BLaER1 (cell line): ENCODE data around the gene EYA3.

Source experiments
- H3K27ac ChIP-seq: shearing (Covaris generic); formaldehyde crosslinking; 2 replicates; pipeline ENCODE4 v1.8.1; 2022
- H3K27me3 ChIP-seq: shearing (Covaris generic); formaldehyde crosslinking; 2 replicates; pipeline ENCODE4 v1.8.1; 2022
- H3K36me3 ChIP-seq: shearing (Covaris generic); formaldehyde crosslinking; 2 replicates; pipeline ENCODE4 v1.8.1; 2022
- H3K4me1 ChIP-seq: shearing (Covaris generic); formaldehyde crosslinking; 2 replicates; pipeline ENCODE4 v1.8.1; 2022
- H3K4me2 ChIP-seq: shearing (Covaris generic); formaldehyde crosslinking; 2 replicates; pipeline ENCODE4 v1.8.1; 2022
- H3K4me3 ChIP-seq: shearing (Covaris generic); formaldehyde crosslinking; 2 replicates; pipeline ENCODE4 v1.8.1; 2022
- H3K9ac ChIP-seq: shearing (Covaris generic); formaldehyde crosslinking; 2 replicates; pipeline ENCODE4 v1.8.1; 2022
- H3K9me3 ChIP-seq: shearing (Covaris generic); formaldehyde crosslinking; 2 replicates; pipeline ENCODE4 v1.8.1; 2022
- H4K20me1 ChIP-seq: shearing (Covaris generic); formaldehyde crosslinking; 2 replicates; pipeline ENCODE4 v1.8.1; 2022
- Cebpa-rat ChIP-seq: shearing (Covaris generic); IDR thresholded peaks from 2 replicates; pipeline ENCODE4 v1.8.1; 2022

Gene EYA3

DNA sequence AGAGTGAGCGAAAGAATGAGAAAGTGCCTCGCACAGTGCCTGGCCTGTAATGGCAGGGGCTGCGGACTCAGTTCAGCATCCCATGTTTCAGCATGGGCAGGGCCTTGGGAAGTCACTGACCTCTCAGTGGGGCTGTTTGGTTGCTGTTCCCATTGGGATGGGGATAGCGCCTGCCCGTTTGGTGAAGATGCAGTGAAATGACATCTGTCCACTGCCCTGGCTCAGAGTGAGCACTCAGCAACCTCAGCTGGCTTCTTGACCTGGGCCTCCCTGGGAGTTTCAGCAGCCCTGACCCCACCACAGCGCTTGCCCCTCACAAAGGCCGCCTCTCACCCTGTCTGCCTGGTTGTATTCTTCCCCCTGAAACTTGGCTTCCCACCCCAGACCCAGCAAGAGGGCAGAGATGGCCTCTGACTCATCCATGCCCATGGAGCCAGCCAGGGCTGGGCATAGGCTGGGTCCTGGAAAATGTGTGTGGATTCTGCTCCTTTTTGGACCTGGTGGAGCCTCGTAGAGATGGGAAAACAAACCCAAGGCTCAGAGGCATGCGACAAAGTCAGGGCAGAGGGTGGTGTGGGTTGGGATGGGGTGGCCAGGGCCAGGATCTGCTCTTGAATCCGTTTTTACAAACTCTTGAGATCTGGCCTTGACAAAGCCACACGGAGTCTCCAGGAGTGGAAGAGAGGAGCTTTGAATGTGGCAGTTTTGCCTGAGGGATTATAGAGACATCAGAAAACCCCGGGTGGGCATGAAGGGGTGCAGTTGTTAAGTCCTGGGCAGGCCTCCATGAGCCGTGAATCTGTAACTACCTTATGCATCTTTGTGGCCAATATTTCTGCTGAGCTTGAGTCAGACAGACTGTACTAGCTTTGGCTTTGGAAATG lies 127.4 kb downstream of the EYA3 start:
- Histone ChIP-seq H3K9me3 (no peaks in the 10 kb centered on the region), H4K20me1 (peaks cover 22% of the 10 kb centered on the region; the same call in 1 of the 2 replicates), H3K36me3 (peaks cover 30% of the 10 kb centered on the region), H3K27ac (peak overlapping the region; percentile 26), H3K4me2 (peak overlapping the region; percentile 100), H3K27me3 (no peaks in the 10 kb centered on the region), H3K9ac (peak overlapping the region; percentile 85), H3K4me1 (peaks cover 33% of the 10 kb centered on the region), H3K4me3 (peak overlapping the region; percentile 78)
- TF ChIP-seq Cebpa-rat: no peak

DNA sequence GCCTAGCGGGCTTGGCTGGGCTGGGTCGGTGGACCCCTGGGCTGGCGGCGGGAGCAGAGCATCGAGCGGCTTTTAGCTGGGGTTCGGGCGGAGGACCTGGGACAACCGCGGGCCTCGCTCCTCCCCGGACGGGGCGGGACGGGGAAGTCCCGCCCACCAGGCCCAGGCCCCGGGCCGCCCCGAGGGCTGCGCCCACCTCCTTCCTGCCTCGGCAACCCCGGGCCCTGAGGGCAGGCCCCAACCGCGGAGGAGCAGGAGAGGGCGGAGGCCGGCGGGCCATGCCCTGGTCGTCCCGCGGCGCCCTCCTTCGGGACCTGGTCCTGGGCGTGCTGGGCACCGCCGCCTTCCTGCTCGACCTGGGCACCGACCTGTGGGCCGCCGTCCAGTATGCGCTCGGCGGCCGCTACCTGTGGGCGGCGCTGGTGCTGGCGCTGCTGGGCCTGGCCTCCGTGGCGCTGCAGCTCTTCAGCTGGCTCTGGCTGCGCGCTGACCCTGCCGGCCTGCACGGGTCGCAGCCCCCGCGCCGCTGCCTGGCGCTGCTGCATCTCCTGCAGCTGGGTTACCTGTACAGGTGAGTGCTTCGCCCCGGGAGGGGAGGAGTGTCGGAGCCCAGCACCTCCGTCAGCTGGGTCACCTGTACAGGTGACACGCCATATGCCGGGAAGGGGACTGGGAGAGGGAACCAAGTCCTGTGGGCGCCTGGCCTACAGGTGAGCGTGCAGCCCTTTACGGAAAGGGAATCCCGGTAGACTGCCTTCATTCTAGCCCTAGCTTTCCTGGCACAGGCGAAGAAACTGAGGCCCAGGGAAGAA lies 128.4 kb downstream of the EYA3 start, which contains the start of gene XKR8:
Gene XKR8 (plus strand): TSS at position 182 of the 812 bp plus-strand sequence. CDS start 97 bp downstream, at position 279.
- peaks cover 22% of the 10 kb centered on the region; the same call in 1 of the 2 replicates for H4K20me1 ChIP-seq
- no peaks in the 10 kb centered on the region for H3K27me3 ChIP-seq
- H3K27ac ChIP-seq: peak within 1 kb of the TSS; percentile 84
- H3K9ac ChIP-seq: peak within 1 kb of the TSS; percentile 85
- peak within 1 kb of the TSS; percentile 78 for H3K4me3 ChIP-seq
- H3K4me1 ChIP-seq: peaks cover 33% of the 10 kb centered on the region
- no peaks in the 10 kb centered on the region for H3K9me3 ChIP-seq
- peak within 1 kb of the TSS; percentile 100 for H3K4me2 ChIP-seq
- peaks cover 20% of the 10 kb centered on the region for H3K36me3 ChIP-seq
- TF ChIP-seq Cebpa-rat: no peak

GRCh38 chr1:27958513-27958912 lies 129.9 kb downstream of the EYA3 start:
- Histone ChIP-seq H3K9me3 (no peaks in the 10 kb centered on the region), H3K9ac (peak overlapping the region; percentile 85; the same call in 1 of the 2 replicates), H4K20me1 (peaks cover 22% of the 10 kb centered on the region; the same call in 1 of the 2 replicates), H3K27me3 (no peaks in the 10 kb centered on the region), H3K4me2 (peak overlapping the region; percentile 100), H3K4me3 (no peak overlapping the region), H3K36me3 (peaks cover 6% of the 10 kb centered on the region), H3K4me1 (peaks cover 33% of the 10 kb centered on the region), H3K27ac (no peak overlapping the region)
- TF ChIP-seq Cebpa-rat: no peak

- Histone ChIP-seq H3K9me3 (no peaks in the 10 kb centered on the region), H3K9ac (no peak overlapping the region), H3K27ac (no peak overlapping the region), H3K4me2 (no peak overlapping the region), H3K36me3 (no peaks in the 10 kb centered on the region; the same call in 1 of the 2 replicates), H3K4me1 (peaks cover 33% of the 10 kb centered on the region), H3K27me3 (no peaks in the 10 kb centered on the region), H3K4me3 (no peak overlapping the region), H4K20me1 (peaks cover 13% of the 10 kb centered on the region; the same call in 1 of the 2 replicates)
- TF ChIP-seq Cebpa-rat: no peak
These were observed 130.8 kb downstream of the EYA3 start for GRCh38 chr1:27957655-27958054.

DNA sequence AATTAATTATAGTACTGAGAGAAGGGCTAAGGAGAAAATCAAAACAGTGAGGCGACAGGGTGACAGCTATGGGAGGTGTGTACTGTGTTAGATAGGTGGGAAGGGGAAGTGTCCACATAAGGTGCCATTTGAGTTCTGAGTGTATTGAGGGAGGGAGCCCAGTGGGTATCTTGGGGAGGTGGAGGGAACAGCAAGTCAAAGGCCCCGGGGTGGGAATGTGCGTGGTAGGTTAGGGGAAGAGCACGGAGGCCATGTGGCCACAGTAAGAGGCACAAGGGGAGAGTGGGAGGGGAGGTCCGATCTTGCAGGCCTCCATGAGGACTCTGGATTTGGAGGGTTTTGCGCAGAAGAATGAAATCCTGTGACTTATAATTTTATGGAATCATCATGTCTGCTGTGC lies 131.6 kb downstream of the EYA3 start:
- no peaks in the 10 kb centered on the region for H3K9me3 ChIP-seq
- H3K27me3 ChIP-seq: no peaks in the 10 kb centered on the region
- peaks cover 9% of the 10 kb centered on the region; the same call in 1 of the 2 replicates for H4K20me1 ChIP-seq
- H3K9ac ChIP-seq: no peak overlapping the region
- H3K27ac ChIP-seq: no peak overlapping the region
- H3K4me2 ChIP-seq: no peak overlapping the region
- TF ChIP-seq Cebpa-rat: no peak
- no peaks in the 10 kb centered on the region for H3K36me3 ChIP-seq
- H3K4me3 ChIP-seq: no peak overlapping the region
- H3K4me1 ChIP-seq: peaks cover 30% of the 10 kb centered on the region

- no peak overlapping the region for H3K4me3 ChIP-seq
- H3K27me3 ChIP-seq: no peaks in the 10 kb centered on the region
- H3K36me3 ChIP-seq: no peaks in the 10 kb centered on the region
- H3K9ac ChIP-seq: no peak overlapping the region
- H3K4me1 ChIP-seq: peaks cover 13% of the 10 kb centered on the region
- no peak overlapping the region for H3K27ac ChIP-seq
- H3K4me2 ChIP-seq: no peak overlapping the region
- no peaks in the 10 kb centered on the region for H4K20me1 ChIP-seq
- no peaks in the 10 kb centered on the region for H3K9me3 ChIP-seq
- no peak for TF ChIP-seq Cebpa-rat
These were observed 133.3 kb downstream of the EYA3 start for GRCh38 chr1:27955076-27955475.

DNA sequence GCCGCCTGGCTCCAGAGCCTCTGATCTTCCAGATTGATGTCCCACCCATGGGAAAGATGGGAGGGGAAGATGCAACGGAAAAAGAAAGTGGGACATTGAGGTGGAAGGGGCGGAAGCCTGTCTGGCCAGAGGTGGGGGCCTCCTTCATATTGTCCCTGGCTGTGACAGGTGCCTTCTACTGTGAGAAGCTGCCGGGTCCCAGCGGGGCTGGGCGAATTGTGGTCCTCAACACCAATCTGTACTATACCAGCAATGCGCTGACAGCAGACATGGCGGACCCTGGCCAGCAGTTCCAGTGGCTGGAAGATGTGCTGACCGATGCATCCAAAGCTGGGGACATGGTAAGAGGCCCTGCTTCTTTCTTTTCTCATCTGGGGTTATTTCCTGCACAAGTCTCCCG lies 134.2 kb downstream of the EYA3 start:
- Histone ChIP-seq H3K36me3 (no peaks in the 10 kb centered on the region), H3K27ac (no peak overlapping the region), H3K4me1 (peaks cover 9% of the 10 kb centered on the region), H3K9me3 (no peaks in the 10 kb centered on the region), H4K20me1 (no peaks in the 10 kb centered on the region), H3K27me3 (no peaks in the 10 kb centered on the region), H3K4me2 (no peak overlapping the region), H3K4me3 (no peak overlapping the region), H3K9ac (no peak overlapping the region)
- TF ChIP-seq Cebpa-rat: no peak

DNA sequence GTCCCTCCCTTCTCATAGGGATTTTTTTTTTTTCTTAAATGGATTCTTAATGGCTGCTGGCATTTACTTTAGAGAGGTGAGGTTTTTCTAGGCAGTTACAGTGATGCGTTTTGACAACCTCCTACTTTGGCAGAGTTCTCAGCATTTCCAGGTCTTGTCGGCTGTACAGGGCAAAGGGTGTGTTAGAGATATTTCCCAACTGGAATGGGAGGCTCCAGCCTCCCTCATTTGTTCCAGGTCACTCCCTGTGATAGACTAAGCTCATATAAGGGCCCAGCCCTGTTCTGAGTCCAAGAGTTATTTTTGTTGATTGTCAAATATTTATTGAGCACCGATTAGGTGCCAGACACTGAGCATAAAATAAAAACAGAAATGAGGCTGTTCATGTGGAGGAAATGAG lies 136.3 kb downstream of the EYA3 start:
- H3K27ac ChIP-seq: no peak overlapping the region
- no peaks in the 10 kb centered on the region for H4K20me1 ChIP-seq
- no peak overlapping the region for H3K9ac ChIP-seq
- no peaks in the 10 kb centered on the region for H3K9me3 ChIP-seq
- H3K36me3 ChIP-seq: no peaks in the 10 kb centered on the region
- H3K4me2 ChIP-seq: no peak overlapping the region
- H3K27me3 ChIP-seq: no peaks in the 10 kb centered on the region
- no peak overlapping the region for H3K4me3 ChIP-seq
- no peaks in the 10 kb centered on the region for H3K4me1 ChIP-seq
- TF ChIP-seq Cebpa-rat: no peak

GRCh38 chr1:27951396-27951795 lies 137.0 kb downstream of the EYA3 start:
- Histone ChIP-seq H3K4me1 (no peaks in the 10 kb centered on the region), H4K20me1 (no peaks in the 10 kb centered on the region), H3K9ac (no peak overlapping the region), H3K4me2 (no peak overlapping the region), H3K36me3 (no peaks in the 10 kb centered on the region), H3K4me3 (no peak overlapping the region), H3K27ac (no peak overlapping the region), H3K27me3 (no peaks in the 10 kb centered on the region), H3K9me3 (no peaks in the 10 kb centered on the region)
- TF ChIP-seq Cebpa-rat: no peak
